LNCaP clone FGC (cell line): ENCODE results near the gene CDC42BPA.
"Not testable (repeated sequence)": the region's sequence is repeated elsewhere in the genome, so short reads cannot be mapped to it uniquely, and the experiment has no call there.

Experiments used
- DNase-seq: peaks from one replicate; pipeline ENCODE4 v3.0.0-alpha.2; 2011; ENCODE audit warnings: low read depth
- H3K4me3 ChIP-seq: 2 replicates; pipeline ENCODE4 v1.5.1; 2011; ENCODE audit warnings: mild to moderate bottlenecking, low read depth, low read length, control low read depth
- CTCF ChIP-seq: IDR thresholded peaks from 2 replicates; pipeline ENCODE4 v1.5.1; 2012; ENCODE audit warnings: mild to moderate bottlenecking; ENCODE audit not compliant: control insufficient read depth, insufficient read depth; ENCODE audit errors: extremely low read depth

CDC42BPA gene

GRCh38 chr1:227297073-227297793, 21.1 kb downstream of the CDC42BPA start:
- no peak for TF ChIP-seq CTCF
- no peak overlapping the region for H3K4me3 ChIP-seq
- no peak for DNase-seq

DNA sequence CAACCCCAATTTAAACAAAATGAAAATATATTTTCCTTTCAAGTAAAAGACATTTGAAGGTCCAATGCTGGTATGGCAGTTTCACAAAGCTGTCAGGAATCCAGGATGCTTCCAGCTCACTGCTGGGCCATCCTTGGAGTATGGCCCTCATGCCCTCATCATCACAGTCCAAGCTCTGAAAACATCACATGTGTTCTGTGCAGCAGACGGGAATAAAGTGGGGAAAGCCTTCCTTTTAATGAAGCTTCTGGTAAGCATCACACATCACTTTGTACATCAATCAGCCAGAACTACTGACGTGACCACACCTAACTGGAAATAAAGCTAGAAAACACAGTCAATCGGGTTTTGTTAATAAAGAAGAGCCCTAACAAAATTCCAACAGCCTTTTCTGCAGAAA, 22.7 kb downstream of the CDC42BPA start:
- no peak overlapping the region for H3K4me3 ChIP-seq
- TF ChIP-seq CTCF = no peak
- no peak for DNase-seq

- TF ChIP-seq CTCF = no peak
- no peak overlapping the region for H3K4me3 ChIP-seq
- DNase-seq = no peak
Measured at GRCh38 chr1:227285745-227286144, 32.5 kb downstream of the CDC42BPA start.

DNA sequence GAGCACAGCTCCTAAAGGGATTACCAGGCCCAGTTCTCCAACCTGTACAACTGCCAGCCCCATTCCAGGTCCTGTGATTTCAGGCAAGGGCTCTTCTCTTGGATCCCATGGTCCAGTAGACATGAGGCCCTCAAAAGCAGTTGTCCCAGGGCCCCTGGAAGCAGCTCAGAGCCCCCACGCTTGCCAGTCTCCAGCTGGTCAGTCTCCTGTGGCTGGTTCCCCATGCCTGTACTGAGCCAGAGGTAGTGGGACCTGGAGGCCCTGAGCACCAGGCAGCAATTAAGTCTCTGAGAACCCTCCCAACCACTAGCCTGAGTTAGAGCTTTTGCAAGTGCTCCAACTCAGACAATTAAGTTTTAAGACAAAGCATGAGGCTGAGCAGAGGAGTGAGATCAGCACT, 36.9 kb downstream of the CDC42BPA start:
- H3K4me3 ChIP-seq = no peak overlapping the region
- no peak for DNase-seq
- no peak for TF ChIP-seq CTCF

- no peak overlapping the region for H3K4me3 ChIP-seq
- DNase-seq = no peak
- TF ChIP-seq CTCF = no peak
Measured at GRCh38 chr1:227280836-227281235, 37.5 kb downstream of the CDC42BPA start.

GRCh38 chr1:227276156-227276693, 42.1 kb downstream of the CDC42BPA start:
- not testable (repeated sequence) for H3K4me3 ChIP-seq, DNase-seq

GRCh38 chr1:227273557-227273956, 44.7 kb downstream of the CDC42BPA start:
- no peak for TF ChIP-seq CTCF
- DNase-seq = no peak
- no peak overlapping the region for H3K4me3 ChIP-seq
